ENCODE measurements around the gene SLC8A1. TPM values are rescaled to one million over a fixed set of nuclear protein-coding genes. Genes with fewer than 3 reads are reported as not detected.

SLC8A1 gene
- total RNA-seq, 1 donor from 2014 or later = 9.6 TPM

DNA sequence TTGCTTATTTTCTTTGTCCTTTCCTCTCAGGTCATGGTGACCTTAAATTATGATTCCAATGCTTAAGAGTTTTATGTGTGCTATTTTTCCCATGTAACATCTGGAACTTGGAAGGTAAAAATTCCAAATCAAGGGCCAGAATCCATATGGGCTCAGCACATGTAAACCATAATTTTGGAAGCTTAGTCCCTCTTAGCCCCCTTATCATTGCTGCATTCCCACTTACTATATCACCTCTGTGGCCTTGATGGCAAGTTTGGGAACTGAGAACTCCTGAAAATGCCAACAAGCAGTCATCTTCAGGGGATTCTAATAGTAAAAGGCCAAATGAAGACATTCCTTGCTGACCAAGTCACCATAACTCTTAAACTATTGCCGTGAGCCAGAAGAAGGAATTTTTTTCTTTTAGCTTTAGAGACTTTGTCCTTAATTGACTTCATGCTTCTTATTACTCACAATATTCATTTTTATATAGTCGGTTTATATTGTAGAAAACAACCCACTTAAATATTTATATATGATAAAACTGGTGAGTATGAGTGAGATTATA is 251.4 kb downstream of the SLC8A1 start:
- Histone ChIP-seq H3K4me1 (peaks cover 11% of the 10 kb centered on the region), H3F3A (ENCODE audit: low read depth) (no peaks in the 10 kb centered on the region), H3K27ac (no peak overlapping the region), H3K36me3 (no peaks in the 10 kb centered on the region), H4K20me1 (ENCODE audit: low read depth) (no peaks in the 10 kb centered on the region), H3K9me3 (ENCODE audit: low read depth) (no peaks in the 10 kb centered on the region), H3K27me3 (no peaks in the 10 kb centered on the region), H3K4me2 (no peak overlapping the region), H3K79me2 (ENCODE audit: low read depth) (no peaks in the 10 kb centered on the region), H3K4me3 (no peak overlapping the region), H3K9ac (no peak overlapping the region), H2AFZ (replicated peaks) (no peak overlapping the region)
- no peaks in the 10 kb centered on the region for H3K9me3 Mint-ChIP-seq
- H3K27ac Mint-ChIP-seq = no peak overlapping the region
- no peak for TF ChIP-seq CTCF (IDR thresholded peaks at IDR 0.05)
- no peak for TF ChIP-seq EZH2phosphoT487 (IDR thresholded peaks at IDR 0.05)
- TF ChIP-seq EZH2 (IDR thresholded peaks at IDR 0.05) = no peak
- no peak overlapping the region for H3K4me3 Mint-ChIP-seq
- DNase-seq (ENCODE audit: low spot score) = no peak
- no peaks in the 10 kb centered on the region for H3K4me1 Mint-ChIP-seq
- H3K36me3 Mint-ChIP-seq = no peaks in the 10 kb centered on the region
- peaks cover 2% of the 10 kb centered on the region for H3K27me3 Mint-ChIP-seq (ENCODE audit: insufficient read depth, low read depth)

GRCh38 chr2:40199771-40200170 is 252.1 kb downstream of the SLC8A1 start:
- H2AFZ ChIP-seq (replicated peaks) = no peak overlapping the region
- no peaks in the 10 kb centered on the region for H3K79me2 ChIP-seq (ENCODE audit: low read depth)
- H3K4me1 Mint-ChIP-seq = no peaks in the 10 kb centered on the region
- no peak overlapping the region for H3K27ac ChIP-seq
- no peak overlapping the region for H3K4me2 ChIP-seq
- H3K4me3 Mint-ChIP-seq = no peak overlapping the region
- no peaks in the 10 kb centered on the region for H3K27me3 Mint-ChIP-seq (ENCODE audit: insufficient read depth, low read depth)
- H3K4me3 ChIP-seq = no peak overlapping the region
- no peaks in the 10 kb centered on the region for H3K9me3 ChIP-seq (ENCODE audit: low read depth)
- H3K9me3 Mint-ChIP-seq = no peaks in the 10 kb centered on the region
- no peaks in the 10 kb centered on the region for H4K20me1 ChIP-seq (ENCODE audit: low read depth)
- DNase-seq (ENCODE audit: low spot score) = no peak
- no peak overlapping the region for H3K9ac ChIP-seq
- H3K4me1 ChIP-seq = peaks cover 11% of the 10 kb centered on the region
- TF ChIP-seq CTCF (IDR thresholded peaks at IDR 0.05) (no peak), EZH2phosphoT487 (IDR thresholded peaks at IDR 0.05) (no peak), EZH2 (IDR thresholded peaks at IDR 0.05) (no peak)
- no peaks in the 10 kb centered on the region for H3K36me3 ChIP-seq
- H3F3A ChIP-seq (ENCODE audit: low read depth) = no peaks in the 10 kb centered on the region
- H3K27me3 ChIP-seq = no peaks in the 10 kb centered on the region
- H3K27ac Mint-ChIP-seq = no peak overlapping the region
- no peaks in the 10 kb centered on the region for H3K36me3 Mint-ChIP-seq

DNA sequence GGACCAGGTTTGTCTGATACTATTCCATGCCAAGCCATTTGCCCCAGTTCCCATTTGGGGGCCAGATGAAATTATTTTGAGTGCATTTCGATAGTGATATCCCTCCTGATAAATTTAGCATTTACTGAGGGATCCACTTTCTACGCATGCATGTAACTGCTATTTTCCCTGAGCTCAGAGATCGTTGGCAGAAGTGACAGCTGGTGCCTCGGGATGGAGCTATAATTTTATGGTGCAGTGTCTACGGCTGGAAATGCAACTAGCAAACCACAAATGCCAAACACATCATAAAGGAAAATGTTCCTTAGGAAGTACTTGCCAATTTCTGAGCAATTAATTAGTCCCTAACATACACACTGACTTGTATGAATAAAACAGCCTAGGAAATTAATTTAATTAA is 254.8 kb downstream of the SLC8A1 start:
- Histone ChIP-seq H3K36me3 (no peaks in the 10 kb centered on the region), H3K4me2 (no peak overlapping the region), H3K4me1 (no peaks in the 10 kb centered on the region), H3K9me3 (ENCODE audit: low read depth) (no peaks in the 10 kb centered on the region), H3F3A (ENCODE audit: low read depth) (no peaks in the 10 kb centered on the region), H3K9ac (no peak overlapping the region), H3K27ac (no peak overlapping the region), H4K20me1 (ENCODE audit: low read depth) (no peaks in the 10 kb centered on the region), H3K27me3 (no peaks in the 10 kb centered on the region), H3K79me2 (ENCODE audit: low read depth) (no peaks in the 10 kb centered on the region), H3K4me3 (no peak overlapping the region), H2AFZ (replicated peaks) (no peak overlapping the region)
- Mint-ChIP-seq H3K4me1 (no peaks in the 10 kb centered on the region), H3K4me3 (no peak overlapping the region), H3K9me3 (no peaks in the 10 kb centered on the region), H3K27me3 (ENCODE audit: insufficient read depth, low read depth) (no peaks in the 10 kb centered on the region), H3K36me3 (no peaks in the 10 kb centered on the region), H3K27ac (no peak overlapping the region)
- TF ChIP-seq EZH2 (IDR thresholded peaks at IDR 0.05) = no peak
- TF ChIP-seq CTCF (IDR thresholded peaks at IDR 0.05) = no peak
- no peak for TF ChIP-seq EZH2phosphoT487 (IDR thresholded peaks at IDR 0.05)
- no peak for DNase-seq (ENCODE audit: low spot score)

All from neural progenitor cell (in vitro differentiated cells).